CD14-positive monocyte (primary cell): ENCODE results near the gene NT5E. TPM values are rescaled to one million over a fixed set of nuclear protein-coding genes. Genes with fewer than 3 reads are reported as not detected.

Source experiments
- DNase-seq, 3 donors: peaks; one replicate each; pipeline ENCODE4 v3.0.0-alpha.2; 2011 to 2022
- H2AFZ ChIP-seq: 2 replicates; pipeline ENCODE4 v1.6.0; 2012; ENCODE audit warnings: mild to moderate bottlenecking, low read depth, low read length, inconsistent platforms; ENCODE audit not compliant: insufficient read depth, poor library complexity, severe bottlenecking
- H3K27ac ChIP-seq, 2 donors: 1 replicate in 1 of 2; 2 replicates in 1 of 2; pipeline ENCODE4 v1.5.1; 2012 to 2013; ENCODE audit warnings: low read length in 2 of 2, control low read depth in 1 of 2, inconsistent platforms in 1 of 2, low read depth in 1 of 2, mild to moderate bottlenecking in 1 of 2
- H3K27me3 ChIP-seq, 2 donors: one replicate each; pipeline versions ENCODE4 v1.6.0 to v1.6.1; 2011 to 2013; ENCODE audit warnings: low read length in 2 of 2; ENCODE audit not compliant: control insufficient read depth in 2 of 2, insufficient read depth in 2 of 2
- H3K36me3 ChIP-seq, 2 donors: replicated peaks in 1 of 2; 1 replicate in 1 of 2; 2 replicates in 1 of 2; pipeline versions ENCODE4 v1.5.1 to v1.6.1; 2012 to 2013; ENCODE audit warnings: low read length in 2 of 2, control low read depth in 1 of 2, inconsistent platforms in 1 of 2, mild to moderate bottlenecking in 1 of 2; ENCODE audit not compliant: insufficient read depth in 2 of 2, control insufficient read depth in 1 of 2
- H3K4me1 ChIP-seq, 2 donors: 1 replicate in 1 of 2; 2 replicates in 1 of 2; pipeline versions ENCODE4 v1.5.1 to v1.6.1; 2012 to 2013; ENCODE audit warnings: low read length in 2 of 2, control low read depth in 1 of 2, inconsistent platforms in 1 of 2, mild to moderate bottlenecking in 1 of 2, moderate library complexity in 1 of 2; ENCODE audit not compliant: insufficient read depth in 2 of 2, control insufficient read depth in 1 of 2
- H3K4me2 ChIP-seq: replicated peaks from 2 replicates; pipeline ENCODE3; 2012; ENCODE audit warnings: low read length, moderate library complexity, mild to moderate bottlenecking; ENCODE audit not compliant: poor library complexity, severe bottlenecking; ENCODE audit errors: extremely low read depth
- H3K4me3 ChIP-seq, 3 experiments: fragments of 200-600 bp in 1 of 3; sonication (generic) in 1 of 3; replicated peaks in 1 of 3; 1 replicate in 2 of 3; 2 replicates in 1 of 3; pipeline ENCODE4 v1.5.1; 2011 to 2013; ENCODE audit warnings: low read length in 3 of 3, mild to moderate bottlenecking in 3 of 3, control low read depth in 2 of 3, low read depth in 2 of 3, inconsistent platforms in 1 of 3, moderate library complexity in 1 of 3
- H3K79me2 ChIP-seq: 2 replicates; pipeline ENCODE4 v1.6.0; 2012; ENCODE audit warnings: mild to moderate bottlenecking, control low read depth, inconsistent platforms, low read length, moderate library complexity; ENCODE audit not compliant: insufficient read depth
- H3K9ac ChIP-seq: 2 replicates; pipeline ENCODE4 v1.6.0; 2017; ENCODE audit warnings: low read length, mild to moderate bottlenecking; ENCODE audit not compliant: insufficient read depth, poor library complexity, severe bottlenecking
- H3K9me3 ChIP-seq, 2 donors: replicated peaks in 1 of 2; 1 replicate in 1 of 2; 2 replicates in 1 of 2; pipeline versions ENCODE4 v1.5.1 to v1.6.1; 2012 to 2013; ENCODE audit warnings: low read length in 2 of 2, control low read depth in 1 of 2; ENCODE audit not compliant: control insufficient read depth in 1 of 2, insufficient read depth in 1 of 2
- H4K20me1 ChIP-seq: 2 replicates; pipeline ENCODE4 v1.6.0; 2012; ENCODE audit warnings: mild to moderate bottlenecking, low read length, control low read depth, moderate library complexity; ENCODE audit not compliant: insufficient read depth
- H3K27ac Mint-ChIP-seq, 7 donors: one replicate each; pipeline ENCODE4 v1.8.0; 2020; ENCODE audit warnings: mild to moderate bottlenecking in 7 of 7, mixed read lengths in 7 of 7, moderate library complexity in 6 of 7, inconsistent platforms in 2 of 7
- H3K27me3 Mint-ChIP-seq, 3 donors: one replicate each; pipeline ENCODE4 v1.8.0; 2021 to 2022; ENCODE audit warnings: low read depth in 3 of 3, mild to moderate bottlenecking in 3 of 3, mixed read lengths in 3 of 3, moderate library complexity in 3 of 3, inconsistent platforms in 1 of 3
- H3K36me3 Mint-ChIP-seq, 2 donors: one replicate each; pipeline ENCODE4 v1.8.0; 2020; ENCODE audit warnings: mixed read lengths in 2 of 2, inconsistent platforms in 1 of 2, mild to moderate bottlenecking in 1 of 2
- H3K4me1 Mint-ChIP-seq: one replicate; pipeline ENCODE4 v1.8.0; 2020; ENCODE audit warnings: mild to moderate bottlenecking, mixed read lengths
- H3K4me3 Mint-ChIP-seq, 2 donors: one replicate each; pipeline ENCODE4 v1.8.0; 2020; ENCODE audit warnings: mild to moderate bottlenecking in 2 of 2, mixed read lengths in 2 of 2, moderate library complexity in 1 of 2
- H3K9me3 Mint-ChIP-seq, 7 donors: one replicate each; pipeline ENCODE4 v1.8.0; 2020 to 2022; ENCODE audit warnings: mixed read lengths in 7 of 7, mild to moderate bottlenecking in 6 of 7, moderate library complexity in 6 of 7, inconsistent platforms in 2 of 7
- WGBS: methylation state at CpG from one replicate; pipeline ENCODE4 v1.1.5; 2013; ENCODE audit warnings: missing lambda C conversion rate; ENCODE audit not compliant: insufficient coverage; 5-methylcytosine and 5-hydroxymethylcytosine counted together
- intact Hi-C, 2 donors: fragments of 100-400 bp; cut with micrococcal nuclease; formaldehyde crosslinking; loops; one replicate each; pipeline versions ENCODE4 v1.15.0 to v1.15.1; 2023
- polyA plus RNA-seq, 3 donors: library from polyadenylated mRNA; depleted of rRNA in 1 of 3; unstranded in 2 of 3; stranded (reverse) in 1 of 3; fragments of 300-500 nt in 2 of 3; fragments of >200 nt in 1 of 3; fragmentation: Illumina TruSeq in 2 of 3; gene quantifications; 1 replicate in 2 of 3; 2 replicates in 1 of 3; pipeline ENCODE4 v1.2.3, GENCODE V29; 2012 to 2021
- TF ChIP-seq, protein P1 (sequence below): fragments of 200-600 bp; IDR thresholded peaks from one replicate; pipeline ENCODE4 v1.8.0; 2022; ENCODE audit warnings: antibody characterized with exemption, mild to moderate bottlenecking

Gene NT5E
- polyA plus RNA-seq, 3 donors = 0.14 to 0.18 TPM; not detected in 1

DNA sequence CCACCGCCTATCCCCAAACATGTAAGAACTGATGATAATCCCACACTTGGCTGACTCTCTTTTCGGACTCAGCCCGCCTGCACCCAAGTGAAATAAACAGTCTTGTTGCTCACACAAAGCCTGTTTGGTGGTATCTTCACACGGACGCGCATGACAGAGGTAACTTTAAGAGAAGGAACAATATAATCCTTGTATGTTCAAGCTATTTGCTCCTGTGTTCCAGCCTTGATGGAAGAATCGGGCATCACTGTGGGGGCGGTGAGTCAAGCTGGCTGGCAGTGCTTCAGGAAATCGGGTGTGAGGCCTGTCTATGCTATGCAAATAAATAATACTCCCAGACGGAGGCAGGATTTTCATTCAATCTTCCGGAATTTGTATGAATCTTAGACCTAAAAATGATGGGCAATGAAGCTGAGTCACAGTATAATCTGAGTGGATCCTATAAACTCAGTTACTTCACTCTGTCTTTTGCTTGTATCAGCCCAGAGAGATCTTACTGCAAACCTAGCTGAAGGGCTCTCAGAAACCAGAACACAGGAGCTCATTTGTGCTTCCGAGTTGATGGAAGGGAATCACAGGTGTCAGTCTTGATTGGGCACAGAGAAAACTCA is 45.2 kb upstream of the NT5E start:
- no peak overlapping the region for H3K4me3 Mint-ChIP-seq
- DNase-seq = no peak
- H3K4me2 ChIP-seq = no peak overlapping the region

GRCh38 chr6:85405175-85405852 is 44.6 kb upstream of the NT5E start:
- Mint-ChIP-seq H3K4me3 (no peak overlapping the region), H3K9me3 (no peaks in the 10 kb centered on the region), H3K4me1 (no peaks in the 10 kb centered on the region), H3K27ac (peak overlapping the region in 1 of 7 donors; percentile 28), H3K27me3 (peaks cover 4 to 8% (median 7%) of the 10 kb centered on the region in 3 donors), H3K36me3 (no peaks in the 10 kb centered on the region)
- H3K4me3 ChIP-seq = no peak overlapping the region
- no peak overlapping the region for H3K27ac ChIP-seq
- no peaks in the 10 kb centered on the region for H3K9me3 ChIP-seq
- intact Hi-C loops = no loop called here
- H3K4me2 ChIP-seq = no peak overlapping the region
- no peaks in the 10 kb centered on the region for H4K20me1 ChIP-seq
- no peaks in the 10 kb centered on the region for H3K27me3 ChIP-seq
- TF ChIP-seq, protein P1, sequence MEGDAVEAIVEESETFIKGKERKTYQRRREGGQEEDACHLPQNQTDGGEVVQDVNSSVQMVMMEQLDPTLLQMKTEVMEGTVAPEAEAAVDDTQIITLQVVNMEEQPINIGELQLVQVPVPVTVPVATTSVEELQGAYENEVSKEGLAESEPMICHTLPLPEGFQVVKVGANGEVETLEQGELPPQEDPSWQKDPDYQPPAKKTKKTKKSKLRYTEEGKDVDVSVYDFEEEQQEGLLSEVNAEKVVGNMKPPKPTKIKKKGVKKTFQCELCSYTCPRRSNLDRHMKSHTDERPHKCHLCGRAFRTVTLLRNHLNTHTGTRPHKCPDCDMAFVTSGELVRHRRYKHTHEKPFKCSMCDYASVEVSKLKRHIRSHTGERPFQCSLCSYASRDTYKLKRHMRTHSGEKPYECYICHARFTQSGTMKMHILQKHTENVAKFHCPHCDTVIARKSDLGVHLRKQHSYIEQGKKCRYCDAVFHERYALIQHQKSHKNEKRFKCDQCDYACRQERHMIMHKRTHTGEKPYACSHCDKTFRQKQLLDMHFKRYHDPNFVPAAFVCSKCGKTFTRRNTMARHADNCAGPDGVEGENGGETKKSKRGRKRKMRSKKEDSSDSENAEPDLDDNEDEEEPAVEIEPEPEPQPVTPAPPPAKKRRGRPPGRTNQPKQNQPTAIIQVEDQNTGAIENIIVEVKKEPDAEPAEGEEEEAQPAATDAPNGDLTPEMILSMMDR = no peak
- WGBS = 100% methylated on average over 1 of the region's 3 CpGs
- H3K36me3 ChIP-seq = no peaks in the 10 kb centered on the region
- no peaks in the 10 kb centered on the region for H3K79me2 ChIP-seq
- DNase-seq = no peak
- no peak overlapping the region for H2AFZ ChIP-seq
- H3K9ac ChIP-seq = no peak overlapping the region
- H3K4me1 ChIP-seq = no peaks in the 10 kb centered on the region

More for the DNA sequence above, 45.2 kb upstream of the NT5E start:
- 100% methylated on average over 9 of the region's 12 CpGs for WGBS
- Histone ChIP-seq H3K27ac (no peak overlapping the region), H3K27me3 (no peaks in the 10 kb centered on the region), H3K9ac (no peak overlapping the region), H2AFZ (no peak overlapping the region), H3K4me3 (no peak overlapping the region), H3K4me1 (no peaks in the 10 kb centered on the region), H4K20me1 (no peaks in the 10 kb centered on the region), H3K9me3 (no peaks in the 10 kb centered on the region), H3K36me3 (no peaks in the 10 kb centered on the region), H3K79me2 (no peaks in the 10 kb centered on the region)
- no peak overlapping the region for H3K27ac Mint-ChIP-seq
- TF ChIP-seq, protein P1 = no peak
- H3K4me1 Mint-ChIP-seq = no peaks in the 10 kb centered on the region
- intact Hi-C loops = no loop called here
- H3K27me3 Mint-ChIP-seq = peaks cover 4 to 8% (median 7%) of the 10 kb centered on the region in 3 donors
- H3K36me3 Mint-ChIP-seq = no peaks in the 10 kb centered on the region
- H3K9me3 Mint-ChIP-seq = no peaks in the 10 kb centered on the region
